ENCODE results near the gene KCNG2.

KCNG2 gene

DNA sequence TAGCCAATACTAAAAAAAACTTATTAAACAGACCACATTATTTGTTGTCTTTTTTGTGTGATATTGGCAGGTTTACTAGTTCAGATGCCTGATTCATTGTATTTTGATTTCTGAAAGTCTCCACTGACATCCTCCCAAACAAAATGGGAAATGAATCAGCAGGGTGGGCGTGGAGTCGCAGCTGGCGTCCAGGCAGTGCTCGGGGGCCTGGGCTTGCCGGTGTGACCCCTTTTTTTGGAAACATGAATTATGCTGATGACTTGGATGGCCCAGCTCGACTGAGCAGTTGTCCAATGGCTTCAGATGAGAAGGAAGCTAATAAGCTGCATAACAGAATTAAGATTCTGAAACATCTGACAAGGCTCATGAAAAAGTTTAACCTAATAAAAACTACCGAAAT, 1.7 kb upstream of the KCNG2 start:
- Histone ChIP-seq H3K27me3 (ENCODE audit: low read depth, low read length) (peaks cover 20% of the 10 kb centered on the region), H3K4me3 (ENCODE audit: low read depth in 1 of 2, low read length in 2 of 2) (no peak overlapping the region)

DNA sequence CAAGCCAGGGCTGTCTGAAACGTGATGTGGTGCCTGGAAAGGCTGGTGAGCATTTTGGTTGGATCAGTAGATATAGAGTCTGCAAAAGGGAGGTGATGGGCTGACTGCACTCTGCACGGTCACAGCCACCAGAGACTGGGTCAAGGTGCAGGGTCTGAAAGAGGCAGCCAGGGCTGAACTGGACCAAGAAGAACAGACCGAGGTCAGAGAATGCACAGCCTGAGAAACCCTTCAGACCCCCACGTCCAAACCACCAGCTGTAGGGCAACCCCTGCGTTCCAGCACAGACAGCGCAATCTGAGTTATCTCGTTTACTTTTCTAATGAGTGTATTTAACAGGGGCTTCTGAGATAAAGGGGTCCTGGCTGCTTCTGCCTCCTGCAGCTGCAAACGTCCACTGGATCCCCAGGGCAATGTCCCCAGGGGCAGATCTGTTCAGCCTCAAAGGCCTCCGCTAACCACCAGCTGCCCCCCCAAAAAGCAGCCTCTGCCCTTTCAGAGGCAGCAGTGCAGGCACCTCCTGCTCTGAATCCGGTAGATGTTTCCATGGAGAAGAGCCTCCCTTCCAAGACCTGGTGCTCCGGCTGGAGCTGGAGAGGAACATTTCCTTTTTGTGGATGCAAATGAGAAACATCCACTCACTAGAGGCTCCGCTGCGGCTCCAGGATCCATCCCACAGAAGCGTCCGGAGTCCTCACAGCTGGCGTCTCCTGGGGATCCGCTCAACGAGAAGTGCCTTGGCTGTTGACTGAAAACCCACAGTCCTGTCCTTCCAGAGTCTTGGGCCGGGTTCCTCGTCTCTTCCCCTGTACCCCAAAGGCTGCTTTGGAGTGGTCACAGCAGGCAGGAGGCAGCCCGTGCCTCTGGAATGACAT, 970 bp upstream of the KCNG2 start:
- Histone ChIP-seq H3K27ac (ENCODE audit: low read length) (no peak overlapping the region), H3K4me3 (ENCODE audit: low read depth in 1 of 2, low read length in 2 of 2) (no peak overlapping the region), H3K27me3 (ENCODE audit: low read depth, low read length) (peaks cover 20% of the 10 kb centered on the region), H3K4me1 (ENCODE audit: control insufficient read depth in 1 of 2, insufficient read depth in 2 of 2, low read length in 2 of 2) (peaks cover 0 to 19% of the 10 kb centered on the region in 2 donors), H3K36me3 (ENCODE audit: control insufficient read depth in 1 of 2, insufficient read depth in 2 of 2, low read length in 2 of 2) (no peaks in the 10 kb centered on the region), H3K9me3 (ENCODE audit: control insufficient read depth in 1 of 2, low read length in 2 of 2) (no peaks in the 10 kb centered on the region)

More for the DNA sequence above, 1.7 kb upstream of the KCNG2 start:
- Histone ChIP-seq H3K27ac (ENCODE audit: low read length) (no peak overlapping the region), H3K9me3 (ENCODE audit: control insufficient read depth in 1 of 2, low read length in 2 of 2) (no peaks in the 10 kb centered on the region), H3K36me3 (ENCODE audit: control insufficient read depth in 1 of 2, insufficient read depth in 2 of 2, low read length in 2 of 2) (no peaks in the 10 kb centered on the region), H3K4me1 (ENCODE audit: control insufficient read depth in 1 of 2, insufficient read depth in 2 of 2, low read length in 2 of 2) (peaks cover 0 to 19% of the 10 kb centered on the region in 2 donors)

GRCh38 chr18:79798346-79798998, 734 bp downstream of the KCNG2 start:
- Histone ChIP-seq H3K27ac (ENCODE audit: low read length) (no peak overlapping the region), H3K36me3 (ENCODE audit: control insufficient read depth in 1 of 2, insufficient read depth in 2 of 2, low read length in 2 of 2) (no peaks in the 10 kb centered on the region), H3K27me3 (ENCODE audit: low read depth, low read length) (peaks cover 20% of the 10 kb centered on the region), H3K4me3 (ENCODE audit: low read depth in 1 of 2, low read length in 2 of 2) (peak overlapping the region in 1 of 2 donors; percentile 49), H3K4me1 (ENCODE audit: control insufficient read depth in 1 of 2, insufficient read depth in 2 of 2, low read length in 2 of 2) (peaks cover 0 to 19% of the 10 kb centered on the region in 2 donors), H3K9me3 (ENCODE audit: control insufficient read depth in 1 of 2, low read length in 2 of 2) (no peaks in the 10 kb centered on the region)

DNA sequence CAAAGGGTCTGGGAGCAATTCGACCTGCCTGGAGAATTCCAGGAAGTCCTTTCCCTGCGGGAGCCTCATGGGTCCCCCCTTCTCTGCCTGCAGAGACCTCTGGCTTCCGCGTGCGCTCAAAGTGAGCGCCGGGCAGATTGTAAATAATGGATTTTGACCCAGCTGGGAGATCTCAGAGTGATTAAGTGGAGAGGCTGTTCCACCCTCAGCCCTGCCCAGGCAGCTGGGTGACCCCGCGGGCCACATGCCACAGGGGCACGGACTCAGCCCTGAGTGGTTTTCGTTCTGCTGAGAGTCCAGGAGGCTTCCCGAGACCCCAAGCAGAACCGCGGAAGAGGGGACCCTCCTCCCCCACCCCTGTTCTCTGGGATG, 1.2 kb downstream of the KCNG2 start:
- Histone ChIP-seq H3K27ac (ENCODE audit: low read length) (no peak overlapping the region), H3K36me3 (ENCODE audit: control insufficient read depth in 1 of 2, insufficient read depth in 2 of 2, low read length in 2 of 2) (no peaks in the 10 kb centered on the region), H3K27me3 (ENCODE audit: low read depth, low read length) (peaks cover 20% of the 10 kb centered on the region), H3K4me1 (ENCODE audit: control insufficient read depth in 1 of 2, insufficient read depth in 2 of 2, low read length in 2 of 2) (peaks cover 0 to 19% of the 10 kb centered on the region in 2 donors), H3K9me3 (ENCODE audit: control insufficient read depth in 1 of 2, low read length in 2 of 2) (no peaks in the 10 kb centered on the region), H3K4me3 (ENCODE audit: low read depth in 1 of 2, low read length in 2 of 2) (peak overlapping the region in 1 of 2 donors; percentile 49)

- Histone ChIP-seq H3K4me3 (ENCODE audit: low read depth in 1 of 2, low read length in 2 of 2) (no peak overlapping the region), H3K4me1 (ENCODE audit: control insufficient read depth in 1 of 2, insufficient read depth in 2 of 2, low read length in 2 of 2) (peaks cover 0 to 19% of the 10 kb centered on the region in 2 donors), H3K9me3 (ENCODE audit: control insufficient read depth in 1 of 2, low read length in 2 of 2) (no peaks in the 10 kb centered on the region), H3K27ac (ENCODE audit: low read length) (no peak overlapping the region), H3K27me3 (ENCODE audit: low read depth, low read length) (peaks cover 20% of the 10 kb centered on the region), H3K36me3 (ENCODE audit: control insufficient read depth in 1 of 2, insufficient read depth in 2 of 2, low read length in 2 of 2) (no peaks in the 10 kb centered on the region)
Measured at GRCh38 chr18:79799619-79800370, 2.1 kb downstream of the KCNG2 start.

- no peak overlapping the region for H3K27ac ChIP-seq (ENCODE audit: low read length)
- H3K4me3 ChIP-seq (ENCODE audit: low read depth in 1 of 2, low read length in 2 of 2): no peak overlapping the region
- H3K36me3 ChIP-seq (ENCODE audit: control insufficient read depth in 1 of 2, insufficient read depth in 2 of 2, low read length in 2 of 2): no peaks in the 10 kb centered on the region
- H3K9me3 ChIP-seq (ENCODE audit: control insufficient read depth in 1 of 2, low read length in 2 of 2): no peaks in the 10 kb centered on the region
- H3K27me3 ChIP-seq (ENCODE audit: low read depth, low read length): peaks cover 20% of the 10 kb centered on the region
- H3K4me1 ChIP-seq (ENCODE audit: control insufficient read depth in 1 of 2, insufficient read depth in 2 of 2, low read length in 2 of 2): peaks cover 0 to 19% of the 10 kb centered on the region in 2 donors
Measured at GRCh38 chr18:79800371-79801180, 2.8 kb downstream of the KCNG2 start.

- no peaks in the 10 kb centered on the region for H3K36me3 ChIP-seq (ENCODE audit: control insufficient read depth in 1 of 2, insufficient read depth in 2 of 2, low read length in 2 of 2)
- no peaks in the 10 kb centered on the region for H3K9me3 ChIP-seq (ENCODE audit: control insufficient read depth in 1 of 2, low read length in 2 of 2)
- H3K4me1 ChIP-seq (ENCODE audit: control insufficient read depth in 1 of 2, insufficient read depth in 2 of 2, low read length in 2 of 2): peaks cover 0 to 19% of the 10 kb centered on the region in 2 donors
- H3K4me3 ChIP-seq (ENCODE audit: low read depth in 1 of 2, low read length in 2 of 2): no peak overlapping the region
- no peak overlapping the region for H3K27ac ChIP-seq (ENCODE audit: low read length)
- H3K27me3 ChIP-seq (ENCODE audit: low read depth, low read length): peaks cover 20% of the 10 kb centered on the region
Measured at GRCh38 chr18:79801217-79801616, 3.5 kb downstream of the KCNG2 start.

- Histone ChIP-seq H3K4me1 (ENCODE audit: control insufficient read depth in 1 of 2, insufficient read depth in 2 of 2, low read length in 2 of 2) (peaks cover 0 to 19% of the 10 kb centered on the region in 2 donors), H3K4me3 (ENCODE audit: low read depth in 1 of 2, low read length in 2 of 2) (no peak overlapping the region), H3K27ac (ENCODE audit: low read length) (no peak overlapping the region), H3K27me3 (ENCODE audit: low read depth, low read length) (peaks cover 20% of the 10 kb centered on the region), H3K36me3 (ENCODE audit: control insufficient read depth in 1 of 2, insufficient read depth in 2 of 2, low read length in 2 of 2) (no peaks in the 10 kb centered on the region), H3K9me3 (ENCODE audit: control insufficient read depth in 1 of 2, low read length in 2 of 2) (no peaks in the 10 kb centered on the region)
Measured at GRCh38 chr18:79801641-79802040, 3.9 kb downstream of the KCNG2 start.

GRCh38 chr18:79802298-79802697, 4.6 kb downstream of the KCNG2 start:
- Histone ChIP-seq H3K27me3 (ENCODE audit: low read depth, low read length) (peaks cover 14% of the 10 kb centered on the region), H3K4me1 (ENCODE audit: control insufficient read depth in 1 of 2, insufficient read depth in 2 of 2, low read length in 2 of 2) (peaks cover 0 to 19% of the 10 kb centered on the region in 2 donors), H3K9me3 (ENCODE audit: control insufficient read depth in 1 of 2, low read length in 2 of 2) (no peaks in the 10 kb centered on the region), H3K36me3 (ENCODE audit: control insufficient read depth in 1 of 2, insufficient read depth in 2 of 2, low read length in 2 of 2) (no peaks in the 10 kb centered on the region), H3K4me3 (ENCODE audit: low read depth in 1 of 2, low read length in 2 of 2) (no peak overlapping the region), H3K27ac (ENCODE audit: low read length) (no peak overlapping the region)

- Histone ChIP-seq H3K4me3 (ENCODE audit: low read depth in 1 of 2, low read length in 2 of 2) (no peak overlapping the region), H3K27me3 (ENCODE audit: low read depth, low read length) (peaks cover 11% of the 10 kb centered on the region), H3K9me3 (ENCODE audit: control insufficient read depth in 1 of 2, low read length in 2 of 2) (no peaks in the 10 kb centered on the region)
Measured at GRCh38 chr18:79803611-79804051, 5.9 kb downstream of the KCNG2 start.

More at GRCh38 chr18:79803611-79804051, 5.9 kb downstream of the KCNG2 start:
- Histone ChIP-seq H3K27ac (ENCODE audit: low read length) (no peak overlapping the region), H3K36me3 (ENCODE audit: control insufficient read depth in 1 of 2, insufficient read depth in 2 of 2, low read length in 2 of 2) (no peaks in the 10 kb centered on the region), H3K4me1 (ENCODE audit: control insufficient read depth in 1 of 2, insufficient read depth in 2 of 2, low read length in 2 of 2) (peaks cover 0 to 8% of the 10 kb centered on the region in 2 donors)

Data from muscle layer of duodenum (tissue), 2 donors.